Upper lobe of left lung (tissue), 6 donors: ENCODE measurements around the gene IFIH1. TPM values are rescaled to one million over a fixed set of nuclear protein-coding genes. Genes with fewer than 3 reads are reported as not detected.

Experiments
- ATAC-seq, 2 donors: fragments of 200-7000 bp; cut with Tn5 transposase; one replicate each; pipeline ENCODE4 v1.9.1; 2022; ENCODE audit warnings: mild to moderate bottlenecking in 2 of 2, moderate library complexity in 2 of 2; ENCODE audit not compliant: low FRiP score in 2 of 2
- DNase-seq, 2 donors: peaks; one replicate each; pipeline ENCODE4 v3.0.0-alpha.2; 2019 to 2020
- H3K27ac ChIP-seq, 4 donors: fragments of 200-600 bp; sonication (generic); one replicate each; pipeline ENCODE4 v1.5.1; 2016 to 2019
- H3K27me3 ChIP-seq, 4 donors: fragments of 200-600 bp; sonication (generic); one replicate each; pipeline ENCODE4 v1.5.1; 2017 to 2019
- H3K36me3 ChIP-seq, 4 donors: fragments of 200-600 bp; sonication (generic); one replicate each; pipeline ENCODE4 v1.5.1; 2016 to 2019
- H3K4me1 ChIP-seq, 4 donors: fragments of 200-600 bp; sonication (generic); one replicate each; pipeline ENCODE4 v1.5.1; 2018 to 2019
- H3K4me3 ChIP-seq, 4 donors: fragments of 200-600 bp; sonication (generic); one replicate each; pipeline ENCODE4 v1.5.1; 2017 to 2019; ENCODE audit warnings: mild to moderate bottlenecking in 2 of 4, moderate library complexity in 1 of 4
- H3K9me3 ChIP-seq, 4 donors: fragments of 200-600 bp; sonication (generic); one replicate each; pipeline ENCODE4 v1.5.1; 2018 to 2019
- CTCF ChIP-seq, 6 experiments: fragments of 450-650 bp in 4 of 6; fragments of 200-600 bp in 2 of 6; sonication (generic) in 2 of 6; IDR thresholded peaks; one replicate each; pipeline ENCODE4 v1.5.1; 2016 to 2019; ENCODE audit warnings: antibody characterized with exemption in 6 of 6
- EP300 ChIP-seq, 4 donors: sonication (generic); formaldehyde crosslinking; IDR thresholded peaks; one replicate each; pipeline ENCODE4 v1.5.1; 2017; ENCODE audit warnings: antibody characterized with exemption in 4 of 4, control low read depth in 2 of 4
- POLR2A ChIP-seq, 4 donors: fragments of 450-650 bp; IDR thresholded peaks; one replicate each; pipeline ENCODE4 v1.5.1; 2016 to 2017; ENCODE audit warnings: antibody characterized with exemption in 4 of 4, mild to moderate bottlenecking in 2 of 4
- POLR2AphosphoS5 ChIP-seq, 2 donors: sonication (generic); formaldehyde crosslinking; IDR thresholded peaks; one replicate each; pipeline ENCODE4 v1.5.1; 2017; ENCODE audit warnings: antibody characterized with exemption in 2 of 2
- WGBS, 2 donors: methylation state at CpG; one replicate each; pipeline ENCODE4 v1.1.5; 2017 to 2018; 5-methylcytosine and 5-hydroxymethylcytosine counted together
- total RNA-seq, 6 donors: library from RNA; depleted of rRNA in 4 of 6; stranded (reverse); fragments of >200 nt in 4 of 6; gene quantifications; one replicate each; pipeline versions ENCODE4 v1.1.0 to v1.2.1, GENCODE V29; 2016 to 2021
- donor health status: DM: no; HTN: no; CAD: no; lungs with moderate emphysema.
- donor health status: DM: no; HTN: yes; CAD: no; lungs with severe emphysema.

IFIH1 gene
- total RNA-seq, 6 donors from 2014 or later = 21.0 to 47.2 (median 28.5) TPM

DNA sequence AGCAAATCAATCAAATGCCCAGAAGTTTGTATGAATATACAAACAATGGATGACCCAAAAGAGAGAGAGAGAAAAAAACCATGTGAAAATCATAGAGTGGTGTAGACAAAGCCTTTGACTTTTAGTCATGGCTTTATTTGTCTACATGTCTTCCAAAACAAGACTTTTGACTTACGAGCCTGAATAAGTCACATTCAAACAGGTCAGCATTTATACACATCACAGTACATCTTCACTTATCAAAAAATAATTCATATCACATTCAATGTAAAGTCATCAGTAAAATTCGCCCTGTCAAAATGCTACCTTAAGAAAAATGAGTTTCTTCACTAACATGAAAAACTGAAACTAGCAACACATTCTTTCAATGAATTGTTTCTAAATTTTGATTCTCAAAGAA is 1.9 kb downstream of the IFIH1 start:
- TF ChIP-seq EP300 (IDR thresholded peaks at IDR 0.05) (no peak), CTCF (IDR thresholded peaks at IDR 0.05) (no peak), POLR2AphosphoS5 (IDR thresholded peaks at IDR 0.05) (no peak), POLR2A (IDR thresholded peaks at IDR 0.05) (no peak)
- ATAC-seq (no peak), DNase-seq (no peak)
- Histone ChIP-seq H3K9me3 (no peaks in the 10 kb centered on the region), H3K4me3 (peak overlapping the region in 3 of 4 donors; percentile 80 to 94 (median 84)), H3K4me1 (peaks cover 29 to 44% (median 41%) of the 10 kb centered on the region in 4 donors), H3K27me3 (no peaks in the 10 kb centered on the region), H3K27ac (no peak overlapping the region), H3K36me3 (no peaks in the 10 kb centered on the region)
- WGBS, 2 donors = 69 to 78% methylated on average over 2 of the region's 2 CpGs

- TF ChIP-seq POLR2AphosphoS5 (IDR thresholded peaks at IDR 0.05) (no peak), POLR2A (IDR thresholded peaks at IDR 0.05) (no peak), CTCF (IDR thresholded peaks at IDR 0.05) (no peak), EP300 (IDR thresholded peaks at IDR 0.05) (no peak)
- H3K27me3 ChIP-seq = no peaks in the 10 kb centered on the region
- H3K9me3 ChIP-seq = no peaks in the 10 kb centered on the region
- DNase-seq = no peak
- peaks cover 29 to 38% (median 37%) of the 10 kb centered on the region in 4 donors for H3K4me1 ChIP-seq
- H3K27ac ChIP-seq = no peak overlapping the region
- H3K4me3 ChIP-seq = peak overlapping the region in 3 of 4 donors; percentile 0 to 94 (median 84)
- no peak for ATAC-seq
- no peaks in the 10 kb centered on the region for H3K36me3 ChIP-seq
- 63 to 75% methylated on average over 4 of the region's 4 CpGs for WGBS, 2 donors
These were observed 2.5 kb downstream of the IFIH1 start for GRCh38 chr2:162315938-162316337.

GRCh38 chr2:162312853-162313252 is 5.6 kb downstream of the IFIH1 start:
- Histone ChIP-seq H3K9me3 (no peaks in the 10 kb centered on the region), H3K27ac (no peak overlapping the region), H3K4me1 (peaks cover 19 to 25% (median 20%) of the 10 kb centered on the region in 4 donors), H3K36me3 (peaks cover 0 to 15% (median 0%) of the 10 kb centered on the region in 4 donors), H3K4me3 (no peak overlapping the region), H3K27me3 (no peaks in the 10 kb centered on the region)
- TF ChIP-seq EP300 (IDR thresholded peaks at IDR 0.05) (no peak), POLR2AphosphoS5 (IDR thresholded peaks at IDR 0.05) (no peak), CTCF (IDR thresholded peaks at IDR 0.05) (no peak), POLR2A (IDR thresholded peaks at IDR 0.05) (no peak)
- DNase-seq = no peak
- 94 to 95% methylated on average over 1 of the region's 1 CpG for WGBS, 2 donors
- ATAC-seq = no peak

DNA sequence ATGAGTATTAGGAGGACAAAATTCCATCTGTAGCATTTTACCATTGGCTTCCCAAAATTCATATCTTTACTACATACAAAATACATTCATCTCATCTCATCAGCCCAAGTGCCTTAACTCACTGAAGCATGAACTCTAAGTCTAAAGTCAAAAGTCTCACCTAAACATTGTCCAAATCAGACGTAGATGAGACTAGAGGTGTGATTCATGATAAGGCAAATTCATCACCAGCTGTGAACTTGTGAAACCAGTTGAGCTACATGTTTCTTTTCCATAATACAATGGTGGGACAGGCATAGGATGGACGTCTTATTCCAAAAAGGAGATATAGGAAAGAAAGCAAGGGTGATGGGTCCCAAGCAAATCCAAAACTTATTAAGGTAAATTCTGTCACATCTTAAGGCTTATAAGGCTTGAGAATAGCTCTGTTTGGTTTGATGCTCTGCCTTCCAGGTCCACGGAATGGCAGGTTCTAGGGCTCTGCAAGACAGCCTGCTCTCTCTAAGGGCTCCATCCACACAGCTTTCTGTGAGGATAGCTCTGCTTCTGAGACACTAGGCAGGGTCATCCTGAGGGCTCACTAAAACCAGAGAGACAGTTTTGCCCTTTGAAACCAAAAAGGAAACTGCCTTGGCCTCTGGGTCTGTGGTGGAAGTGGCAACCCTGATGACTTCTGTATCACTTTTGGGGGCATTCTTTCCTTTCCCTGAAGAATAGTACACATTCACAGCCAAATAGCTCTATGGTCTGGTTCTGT is 9.6 kb downstream of the IFIH1 start:
- ATAC-seq (no peak), DNase-seq (no peak)
- H3K4me3 ChIP-seq = no peak overlapping the region
- 83 to 89% methylated on average over 3 of the region's 3 CpGs for WGBS, 2 donors
- no peaks in the 10 kb centered on the region for H3K9me3 ChIP-seq
- H3K27me3 ChIP-seq = no peaks in the 10 kb centered on the region
- peaks cover 0 to 31% (median 0%) of the 10 kb centered on the region in 4 donors for H3K36me3 ChIP-seq
- TF ChIP-seq EP300 (IDR thresholded peaks at IDR 0.05) (no peak), POLR2AphosphoS5 (IDR thresholded peaks at IDR 0.05) (no peak), POLR2A (IDR thresholded peaks at IDR 0.05) (no peak), CTCF (IDR thresholded peaks at IDR 0.05) (no peak)
- H3K4me1 ChIP-seq = peaks cover 0 to 5% (median 0%) of the 10 kb centered on the region in 4 donors
- no peak overlapping the region for H3K27ac ChIP-seq
